GM23248 (cell line): ENCODE data around the gene TOP2A. TPM values are rescaled to one million over a fixed set of nuclear protein-coding genes. Genes with fewer than 3 reads are reported as not detected.

ENCODE experiments used
- DNase-seq: peaks from one replicate; pipeline ENCODE4 v3.0.0-alpha.2; 2015
- H2AFZ ChIP-seq: fragments of 200-600 bp; sonication (generic); 2 replicates; pipeline ENCODE4 v1.6.1; 2016; ENCODE audit warnings: antibody characterized with exemption
- H3F3A ChIP-seq: fragments of 200-600 bp; sonication (generic); 2 replicates; pipeline ENCODE4 v1.6.1; 2016; ENCODE audit warnings: mild to moderate bottlenecking, antibody characterized with exemption, mixed run types; ENCODE audit not compliant: insufficient read depth
- H3K27ac ChIP-seq: fragments of 200-600 bp; sonication (generic); 2 replicates; pipeline ENCODE4 v1.5.1; 2016; ENCODE audit warnings: mild to moderate bottlenecking
- H3K27me3 ChIP-seq: fragments of 200-600 bp; sonication (generic); replicated peaks from 2 replicates; pipeline ENCODE4 v1.6.1; 2016; ENCODE audit warnings: mild to moderate bottlenecking; ENCODE audit not compliant: insufficient read depth
- H3K36me3 ChIP-seq: fragments of 200-600 bp; sonication (generic); 2 replicates; pipeline ENCODE4 v1.6.1; 2016; ENCODE audit warnings: low read depth, mild to moderate bottlenecking
- H3K4me1 ChIP-seq: fragments of 200-600 bp; sonication (generic); 2 replicates; pipeline ENCODE4 v1.6.1; 2016; ENCODE audit warnings: mild to moderate bottlenecking; ENCODE audit not compliant: insufficient read depth
- H3K4me2 ChIP-seq: fragments of 200-600 bp; sonication (generic); one replicate; pipeline ENCODE4 v1.6.1; 2016; ENCODE audit warnings: mild to moderate bottlenecking; ENCODE audit not compliant: unreplicated experiment
- H3K4me3 ChIP-seq: fragments of 200-600 bp; sonication (generic); 2 replicates; pipeline ENCODE4 v1.5.1; 2016; ENCODE audit warnings: mild to moderate bottlenecking
- H3K79me2 ChIP-seq: fragments of 200-600 bp; sonication (generic); 2 replicates; pipeline ENCODE4 v1.6.1; 2016; ENCODE audit warnings: mild to moderate bottlenecking; ENCODE audit not compliant: insufficient read depth
- H3K9ac ChIP-seq: fragments of 200-600 bp; sonication (generic); 2 replicates; pipeline ENCODE4 v1.6.1; 2016; ENCODE audit warnings: mild to moderate bottlenecking
- H3K9me2 ChIP-seq: fragments of 200-600 bp; sonication (generic); 2 replicates; pipeline ENCODE4 v1.6.1; 2016; ENCODE audit warnings: mixed run types, mild to moderate bottlenecking, moderate library complexity; ENCODE audit not compliant: insufficient read depth
- H3K9me3 ChIP-seq: fragments of 200-600 bp; sonication (generic); one replicate; pipeline ENCODE4 v1.6.1; 2017; ENCODE audit warnings: low read depth
- H4K20me1 ChIP-seq: fragments of 200-600 bp; sonication (generic); 2 replicates; pipeline ENCODE4 v1.6.0; 2016; ENCODE audit not compliant: insufficient read depth
- EZH2 ChIP-seq: fragments of 200-600 bp; sonication (generic); IDR thresholded peaks from 2 replicates; pipeline ENCODE4 v1.6.1; 2018; ENCODE audit warnings: antibody characterized with exemption, mild to moderate bottlenecking; ENCODE audit not compliant: insufficient read depth, poor library complexity, severe bottlenecking
- EZH2phosphoT487 ChIP-seq: fragments of 200-600 bp; sonication (generic); IDR thresholded peaks from 2 replicates; pipeline ENCODE4 v1.6.1; 2018; ENCODE audit warnings: antibody characterized with exemption, moderate library complexity, mild to moderate bottlenecking, low read depth; ENCODE audit not compliant: insufficient read depth
- WGBS, 2 experiments: methylation state at CpG; one replicate each; pipeline ENCODE4 v1.1.6; 2015 to 2017; ENCODE audit warnings: low lambda C conversion rate in 2 of 2, low coverage in 1 of 2; ENCODE audit errors: missing lambda C conversion rate in 2 of 2; 5-methylcytosine and 5-hydroxymethylcytosine counted together
- in situ Hi-C: fragments of 300-500 bp; cut with MboI; formaldehyde crosslinking; loops from 2 replicates; pipeline ENCODE4 v1.15.0; 2020
- polyA plus RNA-seq: library from polyadenylated mRNA; unstranded; fragments of >200 nt; fragmentation: Nextera tagmentation; extraction: Ambion mirVana; gene quantifications from 2 replicates; pipeline ENCODE4 v1.2.1, GENCODE V29; 2016
- total RNA-seq: library from RNA; depleted of rRNA; stranded (reverse); fragments of >200 nt; shearing (Covaris generic); gene quantifications from 2 replicates; pipeline ENCODE4 v1.2.3, GENCODE V29; 2014

The TOP2A gene
- total and polyA plus RNA-seq, 2 experiments from 2014 or later = 47.0 to 71.4 TPM

DNA sequence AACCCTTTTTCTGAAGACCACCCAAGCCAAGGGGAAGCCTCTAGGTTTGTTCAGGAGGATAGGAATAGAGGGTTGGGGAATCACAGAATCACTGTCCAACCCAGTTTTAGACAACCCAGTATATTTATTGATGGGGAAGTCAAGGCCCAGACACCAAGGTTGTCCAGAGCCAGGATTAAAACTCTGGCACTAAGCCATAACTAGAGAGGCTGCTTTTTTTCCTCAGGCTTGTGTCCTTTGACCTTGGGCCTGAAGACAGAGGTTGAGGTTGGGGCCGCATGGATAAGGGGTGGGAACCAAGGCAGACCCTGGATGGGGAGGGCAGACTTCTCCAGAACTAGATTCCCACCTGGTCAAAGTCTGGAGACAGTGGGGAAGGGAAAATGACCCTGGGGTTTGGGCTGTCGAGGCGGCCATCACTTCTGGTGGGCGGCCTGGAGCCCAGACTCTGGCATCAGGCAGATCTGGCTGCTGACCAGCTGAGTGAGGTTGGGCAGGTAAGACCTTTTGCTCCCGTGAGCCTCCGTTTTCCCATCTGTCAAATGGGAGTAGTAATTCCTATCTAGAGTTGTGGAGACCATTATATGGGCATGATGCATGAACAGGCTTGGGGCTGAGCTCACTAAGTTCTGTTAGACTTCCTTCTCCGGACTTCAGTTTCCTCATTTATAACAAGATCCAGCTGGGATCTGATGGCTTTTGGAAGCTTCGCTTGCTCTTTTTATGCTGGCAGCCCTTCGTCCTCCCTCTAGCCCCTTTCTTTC is 43.5 kb upstream of the TOP2A start:
- peak; percentile 78 for DNase-seq
- in situ Hi-C loops = no loop called here
- H3K27me3 ChIP-seq = no peaks in the 10 kb centered on the region
- no peaks in the 10 kb centered on the region for H3K9me2 ChIP-seq
- peak overlapping the region; percentile 42 for H3K27ac ChIP-seq
- no peak overlapping the region for H3K4me3 ChIP-seq
- H4K20me1 ChIP-seq = no peaks in the 10 kb centered on the region
- no peak overlapping the region for H3K4me2 ChIP-seq
- 51 to 56% methylated on average over 9 of the region's 9 CpGs for WGBS, 2 experiments
- H3F3A ChIP-seq = peaks cover 79% of the 10 kb centered on the region
- peaks cover 9% of the 10 kb centered on the region for H3K36me3 ChIP-seq
- no peaks in the 10 kb centered on the region for H3K9me3 ChIP-seq
- no peak overlapping the region for H2AFZ ChIP-seq
- no peak overlapping the region for H3K9ac ChIP-seq
- H3K4me1 ChIP-seq = peaks cover 45% of the 10 kb centered on the region
- no peak for TF ChIP-seq EZH2phosphoT487
- no peak for TF ChIP-seq EZH2
- no peaks in the 10 kb centered on the region for H3K79me2 ChIP-seq

- Histone ChIP-seq H3K27me3 (no peaks in the 10 kb centered on the region), H3K9me2 (no peaks in the 10 kb centered on the region), H3F3A (peaks cover 80% of the 10 kb centered on the region), H3K36me3 (peaks cover 15% of the 10 kb centered on the region), H3K4me3 (no peak overlapping the region), H3K9me3 (no peaks in the 10 kb centered on the region), H3K9ac (no peak overlapping the region), H3K4me2 (no peak overlapping the region), H4K20me1 (no peaks in the 10 kb centered on the region), H3K79me2 (no peaks in the 10 kb centered on the region), H2AFZ (no peak overlapping the region), H3K4me1 (peaks cover 51% of the 10 kb centered on the region), H3K27ac (peak overlapping the region; percentile 42)
- in situ Hi-C loops = no loop called here
- no peak for TF ChIP-seq EZH2phosphoT487
- no peak for TF ChIP-seq EZH2
- DNase-seq = no peak
- WGBS, 2 experiments = 71 to 73% methylated on average over 3 of the region's 3 CpGs
These were observed 42.9 kb upstream of the TOP2A start for GRCh38 chr17:40460604-40460967.

DNA sequence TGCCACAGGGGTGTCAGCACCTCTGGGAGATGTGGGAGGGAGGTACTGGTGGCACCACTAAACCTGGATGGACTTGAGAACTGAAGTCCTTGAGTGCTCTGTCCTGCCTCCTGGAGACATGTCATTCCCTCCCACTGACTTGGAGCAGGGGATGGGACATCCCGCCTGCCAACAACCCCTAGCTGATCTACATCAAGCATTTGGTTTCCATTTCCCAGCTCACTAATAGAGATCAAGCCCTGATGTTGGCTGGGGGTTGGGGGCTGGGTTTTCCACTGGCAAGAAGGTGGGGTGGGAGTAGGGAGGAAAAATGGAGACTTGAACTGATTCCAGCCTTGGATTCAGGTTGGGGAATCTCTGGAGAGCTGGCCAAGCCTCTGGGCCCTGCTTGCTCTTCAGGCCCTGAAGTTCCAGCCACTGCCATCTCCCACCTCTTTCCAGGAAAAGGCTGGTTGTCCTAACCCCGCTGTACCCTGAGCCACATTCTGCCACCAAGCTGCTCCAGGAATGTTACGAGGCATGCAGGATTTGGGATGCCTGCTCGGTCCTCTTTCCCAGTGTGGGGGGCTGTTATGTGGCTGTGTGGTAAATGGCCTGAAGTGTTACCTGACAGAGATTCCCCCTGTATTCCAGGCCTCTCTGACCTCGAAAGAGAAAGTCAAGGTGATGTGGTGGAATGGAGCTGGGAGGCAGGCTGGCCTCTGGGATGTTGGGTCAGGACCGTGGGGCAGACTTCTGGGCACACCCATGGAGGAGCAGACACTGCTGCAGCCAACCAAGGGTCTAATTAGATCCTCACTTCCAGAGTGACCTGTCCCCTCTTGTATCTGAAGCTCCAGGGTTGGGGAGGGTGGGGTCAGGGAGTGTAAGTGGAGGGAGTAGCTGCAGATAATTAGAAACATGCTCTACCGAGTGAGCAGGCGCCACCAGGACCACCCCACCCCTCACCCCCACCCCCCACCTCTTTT is 42.2 kb upstream of the TOP2A start:
- Histone ChIP-seq H3K4me3 (no peak overlapping the region), H2AFZ (no peak overlapping the region), H3K79me2 (no peaks in the 10 kb centered on the region), H3K4me2 (no peak overlapping the region), H3K36me3 (peaks cover 22% of the 10 kb centered on the region), H4K20me1 (no peaks in the 10 kb centered on the region), H3K9me3 (no peaks in the 10 kb centered on the region), H3K27ac (peak overlapping the region; percentile 89), H3F3A (peaks cover 82% of the 10 kb centered on the region), H3K4me1 (peaks cover 56% of the 10 kb centered on the region), H3K9me2 (no peaks in the 10 kb centered on the region), H3K9ac (peak overlapping the region; percentile 48), H3K27me3 (no peaks in the 10 kb centered on the region)
- in situ Hi-C loops = no loop called here
- DNase-seq = peak; percentile 38
- WGBS, 2 experiments = 44 to 48% methylated on average over 6 to 8 of the region's 8 CpGs
- TF ChIP-seq EZH2phosphoT487 (no peak), EZH2 (no peak)

GRCh38 chr17:40458851-40459482 is 41.3 kb upstream of the TOP2A start:
- H3K9me2 ChIP-seq = no peaks in the 10 kb centered on the region
- H3K27me3 ChIP-seq = no peaks in the 10 kb centered on the region
- in situ Hi-C loops = no loop called here
- peaks cover 5% of the 10 kb centered on the region; the same call in 1 of the 2 replicates for H3K79me2 ChIP-seq
- H2AFZ ChIP-seq = no peak overlapping the region
- H3K27ac ChIP-seq = peak overlapping the region; percentile 89
- H3K4me1 ChIP-seq = peaks cover 65% of the 10 kb centered on the region
- WGBS, 2 experiments = 46 to 49% methylated on average over 12 of the region's 12 CpGs
- peak overlapping the region; percentile 52 for H3K4me2 ChIP-seq
- peak overlapping the region; percentile 48 for H3K9ac ChIP-seq
- H3K4me3 ChIP-seq = no peak overlapping the region
- DNase-seq = peak; percentile 64
- no peaks in the 10 kb centered on the region for H4K20me1 ChIP-seq
- TF ChIP-seq EZH2phosphoT487 = no peak
- TF ChIP-seq EZH2 = no peak
- no peaks in the 10 kb centered on the region for H3K9me3 ChIP-seq
- H3K36me3 ChIP-seq = peaks cover 31% of the 10 kb centered on the region
- peaks cover 82% of the 10 kb centered on the region for H3F3A ChIP-seq
